HG02610 (cell line): ENCODE measurements around the gene HMOX2.

Experiments
- ATAC-seq: cut with Tn5 transposase; IDR thresholded peaks from one replicate; pipeline ENCODE4 v1.9.1; 2021; ENCODE audit warnings: mild to moderate bottlenecking, moderate library complexity; ENCODE audit not compliant: unreplicated experiment

HMOX2 gene, protein sequence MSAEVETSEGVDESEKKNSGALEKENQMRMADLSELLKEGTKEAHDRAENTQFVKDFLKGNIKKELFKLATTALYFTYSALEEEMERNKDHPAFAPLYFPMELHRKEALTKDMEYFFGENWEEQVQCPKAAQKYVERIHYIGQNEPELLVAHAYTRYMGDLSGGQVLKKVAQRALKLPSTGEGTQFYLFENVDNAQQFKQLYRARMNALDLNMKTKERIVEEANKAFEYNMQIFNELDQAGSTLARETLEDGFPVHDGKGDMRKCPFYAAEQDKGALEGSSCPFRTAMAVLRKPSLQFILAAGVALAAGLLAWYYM

DNA sequence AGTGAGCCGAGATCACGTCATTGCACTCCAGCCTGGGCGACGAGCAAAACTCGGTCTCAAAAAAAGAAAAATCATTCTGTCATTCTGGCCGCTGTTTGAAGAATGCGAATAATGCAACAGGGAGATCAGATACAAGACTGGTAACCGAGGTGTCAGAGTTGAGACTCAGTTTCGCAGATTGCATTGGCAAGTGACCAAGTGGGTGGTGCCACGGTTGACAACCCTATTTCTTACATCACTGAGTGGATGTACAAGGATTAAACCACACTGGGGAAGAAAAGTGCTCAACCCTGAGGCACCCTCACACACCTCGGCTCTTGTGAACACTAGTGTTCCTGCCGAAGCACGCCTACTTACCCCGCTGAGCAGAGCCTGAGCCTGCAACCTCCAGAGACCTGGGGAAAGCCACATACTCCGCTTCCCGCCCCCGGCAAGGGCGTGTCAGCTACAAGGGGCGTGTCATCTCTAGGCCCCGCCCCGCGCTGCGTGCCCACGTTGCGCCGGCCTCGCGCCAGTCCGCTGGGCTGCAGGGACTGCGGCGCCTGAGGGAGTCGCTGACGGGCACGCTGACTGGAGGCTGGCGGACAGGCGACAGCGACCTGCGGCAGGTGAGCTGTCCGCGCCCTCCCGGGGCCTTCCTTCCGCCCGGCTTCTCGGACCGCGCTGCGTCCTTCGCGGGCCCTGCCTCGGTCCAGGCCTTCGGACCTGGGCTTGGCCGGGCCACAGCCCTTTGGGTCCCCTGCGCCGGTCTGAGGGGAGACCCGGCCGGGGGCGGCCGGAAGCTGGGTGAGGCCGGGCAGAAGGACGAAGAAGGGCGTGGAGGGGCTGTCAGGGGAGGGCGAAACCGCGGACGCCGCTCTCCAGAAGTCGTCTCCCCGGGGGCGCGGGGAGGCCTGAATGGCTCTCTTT, at the start of gene HMOX2:
HMOX2 (plus strand) TSS at position 519 of the 909 bp plus-strand sequence. CDS start 29,127 bp downstream, outside the sequence.
- ATAC-seq, result peak; percentile 86

DNA sequence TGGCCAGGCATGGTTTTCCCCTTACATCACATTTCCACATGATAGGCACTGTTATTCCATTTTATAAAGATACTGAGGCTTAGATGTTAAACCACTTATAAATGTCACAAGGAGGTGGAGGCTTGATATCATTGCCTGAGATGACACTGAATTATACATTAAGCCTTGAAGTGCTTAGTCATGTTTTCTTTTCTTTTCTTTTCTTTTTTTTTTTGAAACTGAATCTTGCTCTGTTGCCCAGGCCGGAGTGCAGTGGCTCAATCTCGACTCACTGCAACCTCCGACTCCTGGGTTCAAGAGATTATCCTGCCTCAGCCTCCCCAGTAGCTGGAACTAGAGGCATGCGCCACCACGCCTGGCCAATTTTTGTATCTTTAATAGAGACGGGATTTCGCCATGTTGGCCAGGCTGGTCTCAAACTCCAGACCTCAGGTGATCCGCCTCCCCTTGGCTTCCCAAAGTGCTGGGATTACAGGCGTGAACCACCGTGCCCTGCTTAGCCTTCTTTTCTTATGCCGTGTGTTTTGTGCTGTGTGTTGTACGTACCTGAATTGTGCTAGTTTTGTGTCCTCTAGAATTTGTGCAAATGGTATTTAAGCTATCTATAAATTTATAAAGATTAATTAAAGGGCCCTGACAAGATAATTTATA, 49.4 kb upstream of the HMOX2 start:
- ATAC-seq, result no peak

DNA sequence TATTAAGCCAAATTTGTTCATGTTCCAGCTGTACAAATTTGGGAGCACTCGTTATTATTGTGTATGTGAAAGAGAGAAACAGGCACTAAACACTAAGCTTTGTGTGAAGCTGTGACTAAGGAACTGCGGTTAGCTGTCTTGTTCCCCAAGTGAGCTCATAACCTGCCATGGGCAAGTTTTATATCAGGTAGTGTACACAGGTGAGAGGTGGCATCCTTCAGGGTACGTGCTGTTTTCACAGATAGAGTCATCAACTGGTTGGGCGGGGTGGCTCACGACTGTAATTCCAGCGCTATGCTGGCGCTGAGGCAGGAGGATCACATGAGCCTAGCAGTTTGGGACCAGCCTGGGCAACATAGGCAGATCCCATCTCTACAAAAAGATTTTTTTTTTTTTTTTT, 47.7 kb upstream of the HMOX2 start:
- no peak for ATAC-seq

DNA sequence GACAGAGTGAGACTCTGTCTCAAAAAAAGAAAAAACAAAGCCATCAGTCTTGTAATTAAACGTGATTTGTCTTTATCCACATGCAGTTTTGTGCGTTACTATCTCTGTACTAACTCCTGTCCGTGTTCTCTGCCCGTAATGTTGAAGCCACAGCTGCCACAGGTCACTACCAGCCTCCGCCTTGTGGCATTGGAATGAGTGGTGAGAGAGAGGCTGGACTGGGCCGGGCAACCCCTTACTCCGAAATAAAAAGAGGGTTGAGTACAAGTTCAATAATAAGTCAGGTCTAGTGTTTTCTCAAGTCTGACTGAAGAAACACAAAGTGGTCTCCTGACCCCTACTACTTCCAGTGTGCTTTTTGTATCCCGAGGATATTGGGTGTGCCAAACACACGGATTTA, 45.2 kb upstream of the HMOX2 start:
- ATAC-seq, result no peak

DNA sequence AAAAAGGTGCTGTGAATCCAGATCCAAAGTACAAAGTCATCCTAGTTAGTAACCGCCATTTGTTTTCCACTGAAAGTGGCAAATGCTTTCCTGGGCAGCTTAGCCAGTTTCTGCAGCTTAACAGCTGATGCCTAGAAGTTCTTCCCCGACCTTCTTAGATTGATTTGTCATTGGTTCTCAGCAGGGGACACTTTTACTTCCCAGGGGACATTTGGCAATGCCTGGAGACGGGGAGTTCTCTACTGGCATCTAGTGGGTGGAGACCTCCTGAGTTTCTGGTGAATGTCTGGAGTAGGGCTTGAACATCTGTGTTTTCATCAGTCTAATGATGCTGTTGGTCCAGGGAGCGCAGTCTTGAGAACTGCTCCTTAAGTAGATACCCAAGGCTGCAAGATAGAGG, 43.0 kb upstream of the HMOX2 start:
- ATAC-seq, result no peak

DNA sequence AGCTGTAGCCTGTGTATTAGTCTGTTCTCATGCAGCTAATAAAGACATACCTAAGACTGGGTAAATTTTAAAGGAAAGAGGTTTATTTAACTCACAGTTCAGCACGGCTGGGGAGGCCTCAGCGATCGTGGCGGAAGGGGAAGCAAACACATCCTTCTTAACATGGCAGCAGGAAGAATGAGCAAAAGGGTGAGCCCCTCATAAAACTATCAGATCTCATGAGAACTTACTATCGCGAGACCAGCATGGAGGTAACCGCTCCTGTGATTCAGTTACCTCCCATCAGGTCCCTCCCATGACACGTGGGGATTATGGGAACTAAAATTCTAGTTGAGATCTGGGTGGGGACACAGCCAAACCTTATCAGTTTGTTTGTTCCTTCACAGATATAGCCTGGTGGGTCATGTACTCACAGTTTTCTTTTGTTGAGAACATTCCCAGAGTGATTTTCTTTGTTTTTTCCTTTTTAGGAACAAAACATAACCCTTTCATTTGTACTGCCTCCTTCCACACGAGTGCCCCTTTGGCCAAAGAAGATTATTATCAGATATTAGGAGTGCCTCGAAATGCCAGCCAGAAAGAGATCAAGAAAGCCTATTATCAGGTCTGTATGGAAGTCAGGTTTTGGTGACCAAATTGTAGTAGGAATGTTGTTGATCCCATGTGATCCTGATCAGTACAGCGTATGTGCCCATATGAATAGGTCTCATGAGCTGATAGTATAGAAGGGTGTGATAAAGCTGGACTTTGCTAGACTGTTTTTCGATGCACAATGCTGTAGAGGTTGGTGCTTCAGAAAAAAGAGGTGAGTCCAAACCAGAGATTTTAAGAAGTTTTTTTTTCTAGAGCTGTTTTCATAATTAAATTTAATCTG, 42.0 kb upstream of the HMOX2 start:
- no peak for ATAC-seq

DNA sequence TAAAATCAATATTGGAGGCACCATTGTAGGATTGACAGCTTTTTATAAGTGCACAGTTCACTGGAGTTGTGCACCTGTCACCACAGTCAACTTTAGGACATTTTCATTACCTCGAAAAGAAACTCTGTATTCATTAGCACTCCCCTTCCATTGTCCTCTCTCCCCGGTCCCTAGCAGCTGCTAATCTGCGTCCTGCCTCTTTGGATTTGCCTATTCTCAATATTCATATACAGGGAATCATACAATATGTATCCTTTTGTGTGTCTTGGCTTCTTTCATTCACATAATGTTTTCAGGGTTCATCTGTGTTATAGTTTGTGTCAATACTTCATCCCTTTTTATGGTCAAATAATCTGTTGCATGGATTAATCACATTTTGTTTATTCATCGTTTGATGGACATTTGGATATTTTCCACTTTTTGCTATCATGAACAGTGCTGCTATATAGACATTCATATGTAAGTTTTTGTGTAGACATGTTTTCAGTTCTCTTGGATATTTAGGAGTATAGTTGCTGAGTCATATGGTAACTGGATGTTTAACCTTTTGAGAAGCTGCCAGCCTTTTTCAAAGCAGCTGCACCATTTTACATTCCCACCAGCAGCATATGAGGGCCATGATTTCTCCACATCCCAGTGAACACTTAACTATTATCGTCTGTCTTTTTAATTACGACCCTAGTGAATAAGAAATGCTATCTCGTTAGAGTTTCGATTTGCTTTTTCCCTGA, 40.7 kb upstream of the HMOX2 start:
- ATAC-seq, result no peak

DNA sequence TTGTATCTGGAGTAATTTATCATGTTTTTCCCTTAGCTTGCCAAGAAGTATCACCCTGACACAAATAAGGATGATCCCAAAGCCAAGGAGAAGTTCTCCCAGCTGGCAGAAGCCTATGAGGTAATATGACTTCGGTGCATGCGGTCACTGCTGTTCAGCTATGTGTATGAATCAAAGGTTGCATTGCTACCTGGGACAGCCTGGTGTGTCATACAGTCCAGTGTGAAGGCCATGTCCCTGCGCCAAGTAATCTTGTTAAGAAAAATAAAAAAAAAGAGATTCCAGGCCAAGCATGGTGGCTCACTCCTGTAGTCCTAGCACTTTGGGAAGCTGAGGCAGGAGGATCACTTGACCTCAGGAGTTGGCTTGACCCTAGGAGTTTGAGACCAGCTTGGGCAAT, 38.8 kb upstream of the HMOX2 start:
- no peak for ATAC-seq

DNA sequence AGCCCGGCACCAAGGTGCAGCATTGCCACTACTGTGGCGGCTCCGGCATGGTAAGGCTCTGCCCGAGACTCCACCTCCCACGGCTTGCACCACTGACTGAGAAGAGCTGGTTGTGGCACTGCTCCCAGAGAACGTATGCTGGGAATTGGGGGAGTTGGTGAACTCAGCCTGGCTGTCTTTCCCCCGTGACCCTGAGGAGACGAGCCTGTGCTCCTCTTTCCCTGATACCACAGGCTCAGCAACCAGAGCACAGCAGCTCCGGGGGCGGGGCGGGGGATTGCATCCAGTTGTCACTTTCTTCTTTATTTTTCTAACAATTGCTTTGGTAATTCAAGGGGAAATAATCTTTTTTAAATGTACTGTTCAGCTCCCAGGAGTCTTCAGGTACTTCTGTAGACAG, 33.8 kb upstream of the HMOX2 start:
- ATAC-seq, result no peak

DNA sequence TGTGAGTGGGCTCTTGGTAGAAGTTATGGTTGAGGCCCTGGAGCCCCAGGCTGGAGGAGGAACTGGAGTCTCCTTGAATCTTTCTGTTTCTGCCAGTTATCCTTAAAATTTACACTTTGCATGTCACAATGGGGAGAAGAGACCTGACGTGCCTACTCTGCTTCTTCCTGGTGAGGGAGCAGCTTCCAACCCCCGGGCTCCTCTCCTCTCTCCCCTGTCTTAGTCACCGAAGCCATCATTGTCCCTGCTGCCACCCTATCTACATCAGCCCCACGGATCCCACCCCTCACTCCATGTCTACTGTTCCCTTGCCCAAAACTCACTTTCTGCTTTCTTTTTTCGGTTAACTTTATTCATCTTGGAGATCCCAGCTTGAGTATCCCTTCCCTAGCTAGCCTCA, 32.9 kb upstream of the HMOX2 start:
- ATAC-seq, result no peak

DNA sequence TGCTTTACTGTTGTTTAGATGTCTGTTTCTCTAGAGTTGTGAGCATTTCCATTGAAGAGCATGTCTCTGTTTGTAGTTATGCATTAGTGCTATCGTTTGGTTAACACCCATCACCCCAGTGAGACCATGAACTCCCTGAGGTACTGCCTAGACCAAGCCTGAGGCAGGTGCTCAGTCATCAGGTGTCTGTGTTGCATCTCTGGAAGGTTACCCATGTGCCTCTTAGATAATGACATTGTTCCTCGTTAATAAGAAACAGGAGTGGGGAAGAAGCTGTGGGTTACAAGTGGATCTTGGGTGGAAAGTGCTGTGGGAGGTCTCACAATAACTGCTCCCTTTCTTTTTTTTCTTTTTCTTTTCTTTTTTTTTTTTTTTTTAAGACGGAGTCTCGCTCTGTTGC, 32.2 kb upstream of the HMOX2 start:
- no peak for ATAC-seq

DNA sequence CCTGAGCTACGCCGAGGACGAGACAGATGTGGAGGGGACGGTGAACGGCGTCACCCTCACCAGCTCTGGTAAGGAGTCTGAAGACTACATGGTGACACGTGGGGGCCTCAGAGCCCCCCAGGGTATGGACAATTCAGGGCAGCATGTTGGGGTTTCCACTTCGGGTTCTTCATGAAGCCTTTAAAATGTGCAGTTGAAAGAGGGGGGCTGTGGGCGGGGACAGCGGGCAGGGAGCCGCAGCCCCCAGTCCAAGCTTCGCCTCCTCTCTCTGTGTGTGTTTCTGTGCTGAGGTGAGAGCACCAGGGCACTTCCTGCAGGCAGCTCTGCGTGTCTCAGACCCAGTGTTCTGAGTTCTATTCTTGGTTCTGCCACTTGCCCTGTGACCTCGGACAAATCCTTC, 25.8 kb upstream of the HMOX2 start:
- ATAC-seq, result no peak

DNA sequence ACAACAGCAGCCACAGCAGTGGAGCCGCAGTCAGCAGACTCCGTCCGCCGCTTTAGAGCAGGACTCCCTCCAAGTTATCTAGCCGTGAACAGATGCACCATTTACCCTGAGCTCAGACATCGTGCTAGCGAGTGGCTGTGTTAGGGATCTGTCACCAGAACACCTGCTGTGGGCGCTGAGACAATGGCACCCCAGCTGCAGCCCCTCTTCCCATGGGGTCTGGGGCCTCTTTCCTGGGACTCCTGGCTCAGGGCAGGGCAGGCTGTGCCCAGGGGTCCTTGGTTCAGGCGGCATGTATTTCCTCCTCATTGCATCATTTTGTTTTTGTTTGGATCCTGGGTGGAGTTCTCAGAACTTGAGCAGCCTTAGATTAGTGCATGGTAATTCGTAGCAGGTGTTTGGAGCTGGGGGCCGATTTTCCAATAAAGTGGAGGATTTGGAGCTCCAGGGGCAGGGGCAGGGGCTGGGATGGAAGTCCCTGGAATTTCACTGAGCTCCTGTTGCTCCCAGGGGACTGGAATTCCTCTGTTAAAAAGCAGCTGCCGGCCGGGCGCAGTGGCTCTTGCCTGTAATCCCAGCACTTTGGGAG, 25.2 kb upstream of the HMOX2 start:
- ATAC-seq, result no peak

DNA sequence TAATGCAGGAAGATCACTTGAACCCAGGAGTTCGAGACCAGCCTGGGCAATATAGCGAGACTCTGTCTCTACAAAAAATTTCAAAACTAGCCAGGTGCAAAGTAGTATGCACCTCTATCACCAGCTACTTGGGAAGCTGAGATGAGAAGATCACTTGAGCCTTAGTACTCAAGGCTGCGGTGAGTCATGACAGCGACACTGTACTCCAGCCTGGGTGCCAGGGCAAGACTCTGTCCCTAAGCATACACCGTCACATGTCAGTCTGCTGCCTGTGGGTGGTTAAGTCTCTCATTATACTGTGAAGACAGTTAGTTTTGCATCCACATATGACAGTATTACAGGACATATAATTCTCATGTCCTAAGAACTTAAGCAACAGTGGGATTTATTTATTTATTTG, 23.5 kb upstream of the HMOX2 start:
- ATAC-seq, result no peak

DNA sequence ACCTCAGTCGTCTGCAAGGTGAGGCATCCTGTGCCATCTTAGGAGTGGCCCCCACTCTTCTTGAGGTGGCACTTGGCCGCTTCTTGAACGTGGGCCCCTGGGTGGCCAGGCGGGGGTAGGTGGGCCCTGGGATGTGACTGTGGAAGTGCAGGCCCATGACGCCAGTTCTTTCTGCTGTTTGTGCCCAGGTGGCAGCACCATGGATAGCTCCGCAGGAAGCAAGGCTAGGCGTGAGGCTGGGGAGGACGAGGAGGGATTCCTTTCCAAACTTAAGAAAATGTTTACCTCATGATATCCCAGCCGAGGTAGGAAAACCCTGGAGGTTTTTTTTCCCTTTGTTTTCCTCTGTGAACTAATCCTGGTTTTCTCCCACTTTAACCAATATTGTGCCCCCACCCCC, 21.6 kb upstream of the HMOX2 start:
- ATAC-seq, result no peak

DNA sequence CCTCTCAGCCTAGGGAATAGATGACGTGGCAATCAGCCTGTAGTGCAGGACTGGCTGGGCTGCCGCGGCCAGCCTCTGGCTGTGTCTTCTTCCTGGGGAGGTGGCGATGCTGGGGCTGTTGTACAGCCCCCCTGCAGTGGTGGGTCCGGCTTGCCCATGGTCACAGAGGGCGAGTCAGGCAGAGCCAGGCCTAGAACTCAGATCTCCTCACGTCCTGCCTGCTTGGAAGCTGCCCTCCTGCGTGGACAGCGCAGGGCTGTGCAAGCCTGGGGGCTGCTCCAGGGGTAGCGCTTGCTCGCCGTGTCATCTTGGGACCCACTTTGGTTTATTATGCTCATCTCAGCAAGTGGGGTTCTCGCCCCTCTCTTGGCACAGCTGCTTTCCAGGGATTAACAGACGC, 21.1 kb upstream of the HMOX2 start:
- ATAC-seq, result no peak

DNA sequence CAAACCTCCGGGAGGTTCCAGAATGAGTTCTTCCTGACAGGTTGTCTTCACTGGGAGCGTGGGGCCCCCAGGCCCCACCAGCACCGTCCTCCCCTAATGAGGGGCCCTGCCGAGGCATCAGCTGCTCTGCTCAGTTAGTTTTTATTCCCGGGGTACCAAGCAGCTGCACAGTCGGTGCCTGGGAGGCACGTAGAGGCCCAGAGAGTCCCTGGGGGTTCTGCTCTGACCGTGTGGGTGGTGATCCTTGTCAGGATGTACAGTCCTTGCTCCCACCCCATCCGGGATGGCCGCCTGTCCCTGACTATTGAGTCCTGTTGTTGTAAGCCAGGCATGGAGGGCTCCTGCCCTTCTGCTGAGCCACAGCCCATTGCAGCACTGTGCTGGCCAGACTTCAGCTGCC, 20.2 kb upstream of the HMOX2 start:
- ATAC-seq, result no peak

DNA sequence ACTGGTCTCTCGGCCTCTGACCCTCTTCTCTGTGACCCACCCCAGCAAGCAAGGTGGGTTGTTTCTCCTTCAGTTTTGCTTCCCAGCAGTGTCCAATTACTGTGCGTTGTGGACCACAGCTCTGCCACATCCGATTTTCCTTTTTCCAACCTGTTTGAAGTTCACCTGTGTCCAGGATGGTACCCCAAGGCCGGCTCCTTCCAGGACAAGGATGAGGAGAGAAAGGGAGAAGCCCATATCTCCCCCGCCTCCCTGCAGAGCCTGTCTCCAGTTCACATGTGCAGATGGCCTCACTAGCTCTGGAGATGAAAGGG, 15.3 kb upstream of the HMOX2 start:
- no peak for ATAC-seq

DNA sequence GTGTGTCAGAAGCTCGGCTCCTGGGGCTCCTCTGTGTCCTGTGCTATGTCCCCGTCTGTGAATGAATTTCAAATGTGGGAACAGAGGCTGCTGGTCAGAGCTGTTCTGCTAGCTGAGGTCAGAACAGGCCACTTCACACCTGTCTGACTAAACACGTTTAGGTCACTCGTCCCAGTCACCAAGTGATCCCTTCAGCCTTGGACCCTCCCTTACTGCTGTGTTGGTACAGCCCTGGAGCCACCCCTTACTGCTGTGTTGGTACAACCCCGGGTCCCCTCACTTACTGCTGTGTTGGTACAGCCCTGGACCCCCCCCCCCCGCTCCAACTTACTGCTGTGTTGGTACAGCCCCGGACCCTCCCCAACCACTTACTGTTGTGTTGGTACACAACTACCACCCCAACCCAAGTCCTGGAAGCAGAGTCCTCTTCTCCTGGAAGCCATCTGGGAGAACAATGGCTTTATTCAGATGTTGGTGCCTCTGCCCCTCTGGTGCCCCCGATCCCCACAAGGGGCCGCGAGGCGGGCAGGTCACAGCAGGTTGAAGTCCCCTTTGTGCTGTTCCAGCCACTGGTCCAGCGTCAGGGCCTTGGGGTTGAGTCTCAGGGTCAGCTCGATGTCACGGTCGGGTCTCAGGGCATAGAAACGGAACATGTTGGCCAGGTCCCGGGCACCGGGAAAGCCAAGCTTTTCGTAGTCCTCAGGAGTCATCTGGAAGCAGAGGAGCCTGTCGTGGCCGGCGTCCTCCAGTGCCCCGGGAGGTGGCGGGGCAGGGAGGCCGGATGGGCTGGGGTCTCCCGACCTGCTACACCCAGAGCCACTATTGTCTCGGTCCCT, 14.7 kb upstream of the HMOX2 start:
- ATAC-seq, result no peak
